A549 (cell line): ENCODE measurements around the gene SOD2.

Experiments
- CEBPB ChIP-seq, 2 experiments: fragments of >200 bp in 1 of 2; sonication (Bioruptor Twin) in 1 of 2; formaldehyde crosslinking in 1 of 2; IDR thresholded peaks; 2 replicates each; pipeline ENCODE4 v1.6.1; 2012 to 2016
- JUN ChIP-seq, 2 experiments: fragments of >200 bp; sonication (Bioruptor Twin); formaldehyde crosslinking; IDR thresholded peaks; 2 replicates in 1 of 2; 3 replicates in 1 of 2; pipeline ENCODE4 v1.6.1; 2016 to 2017
- MAFK ChIP-seq: fragments of 450-650 bp; IDR thresholded peaks from 2 replicates; pipeline ENCODE4 v1.6.1; 2014; ENCODE audit not compliant: partially characterized antibody
- MAX ChIP-seq: IDR thresholded peaks from 2 replicates; pipeline ENCODE4 v1.6.1; 2012
- POLR2A ChIP-seq: IDR thresholded peaks from 2 replicates; pipeline ENCODE4 v1.6.1; 2012; ENCODE audit warnings: mild to moderate bottlenecking, low read length
- USF2 ChIP-seq: fragments of 450-650 bp; IDR thresholded peaks from 2 replicates; pipeline ENCODE4 v1.6.1; 2014; ENCODE audit warnings: antibody characterized with exemption
- TF ChIP-seq, protein P1 (sequence below): fragments of >200 bp; sonication (Bioruptor Twin); formaldehyde crosslinking; IDR thresholded peaks from 3 replicates; pipeline ENCODE4 v1.5.1; 2016

DNA sequence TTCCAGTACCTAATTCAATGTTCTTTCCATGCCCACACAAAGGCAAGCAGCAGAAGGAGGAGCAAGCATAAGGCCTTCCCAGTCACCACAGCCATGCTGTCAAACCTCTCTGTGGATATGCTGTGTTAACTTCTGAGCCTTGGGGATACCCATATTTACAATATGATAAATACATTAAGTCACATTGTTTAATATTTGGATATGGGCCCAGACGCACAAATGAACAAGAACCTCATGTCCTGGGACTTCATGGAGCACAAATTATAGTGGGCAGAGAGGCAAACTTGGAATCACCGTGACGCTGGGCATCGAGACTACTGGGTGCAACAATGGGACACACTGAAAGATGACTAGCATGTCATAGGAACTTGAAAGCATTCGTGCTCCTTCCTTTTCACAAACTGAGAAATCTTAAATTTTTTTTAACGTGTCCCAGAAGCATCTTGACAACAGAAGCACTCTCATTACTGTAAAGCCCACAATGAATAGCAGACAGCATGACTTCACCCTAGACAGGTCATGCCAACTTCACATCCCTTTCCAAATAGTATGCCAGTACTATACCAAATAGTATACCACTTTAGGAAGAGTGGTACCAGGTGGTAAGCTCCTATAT is 16.0 kb downstream of the SOD2 start:
- TF ChIP-seq CEBPB (IDR thresholded peaks at IDR 0.05) (no peak), POLR2A (no peak), USF2 (no peak), MAFK (no peak), MAX (no peak), JUN (IDR thresholded peaks at IDR 0.05) (no peak)
- TF ChIP-seq, protein P1, sequence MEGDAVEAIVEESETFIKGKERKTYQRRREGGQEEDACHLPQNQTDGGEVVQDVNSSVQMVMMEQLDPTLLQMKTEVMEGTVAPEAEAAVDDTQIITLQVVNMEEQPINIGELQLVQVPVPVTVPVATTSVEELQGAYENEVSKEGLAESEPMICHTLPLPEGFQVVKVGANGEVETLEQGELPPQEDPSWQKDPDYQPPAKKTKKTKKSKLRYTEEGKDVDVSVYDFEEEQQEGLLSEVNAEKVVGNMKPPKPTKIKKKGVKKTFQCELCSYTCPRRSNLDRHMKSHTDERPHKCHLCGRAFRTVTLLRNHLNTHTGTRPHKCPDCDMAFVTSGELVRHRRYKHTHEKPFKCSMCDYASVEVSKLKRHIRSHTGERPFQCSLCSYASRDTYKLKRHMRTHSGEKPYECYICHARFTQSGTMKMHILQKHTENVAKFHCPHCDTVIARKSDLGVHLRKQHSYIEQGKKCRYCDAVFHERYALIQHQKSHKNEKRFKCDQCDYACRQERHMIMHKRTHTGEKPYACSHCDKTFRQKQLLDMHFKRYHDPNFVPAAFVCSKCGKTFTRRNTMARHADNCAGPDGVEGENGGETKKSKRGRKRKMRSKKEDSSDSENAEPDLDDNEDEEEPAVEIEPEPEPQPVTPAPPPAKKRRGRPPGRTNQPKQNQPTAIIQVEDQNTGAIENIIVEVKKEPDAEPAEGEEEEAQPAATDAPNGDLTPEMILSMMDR = no peak
